ENCODE data around the gene SEPTIN7.

SEPTIN7 gene

DNA sequence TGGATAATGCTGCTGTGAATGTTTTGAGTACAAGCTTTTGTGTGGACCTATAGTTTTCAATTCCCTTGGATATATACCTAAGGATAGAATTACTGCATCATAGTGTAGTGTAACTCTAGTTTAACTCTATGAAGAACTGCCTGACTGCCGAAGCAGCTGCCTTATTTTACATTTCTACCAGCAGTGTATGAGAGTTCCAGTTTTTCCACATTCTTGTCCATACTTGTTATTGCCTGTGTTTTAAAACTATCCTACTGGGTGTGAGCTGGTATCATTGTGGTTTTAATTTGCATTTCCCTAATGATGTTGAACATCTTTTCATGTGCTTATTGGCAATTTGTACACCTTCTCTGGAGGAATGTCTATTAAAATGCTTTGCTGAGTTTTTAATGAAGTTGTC is 15.7 kb downstream of the SEPTIN7 start:
- Histone ChIP-seq H3K79me2 (ENCODE audit: insufficient read depth, low read length) (peaks cover 100% of the 10 kb centered on the region), H3K27me3 (ENCODE audit: insufficient read depth, low read length) (no peaks in the 10 kb centered on the region), H3K4me1 (ENCODE audit: insufficient read depth, low read length, severe bottlenecking) (no peaks in the 10 kb centered on the region), H3K9me2 (ENCODE audit: low read depth, low read length) (no peaks in the 10 kb centered on the region), H2AFZ (ENCODE audit: low read length) (no peak overlapping the region), H3K4me3 (ENCODE audit: low read depth, low read length, poor library complexity, severe bottlenecking) (no peak overlapping the region), H3K9me3 (ENCODE audit: low read length) (peaks cover 56% of the 10 kb centered on the region), H4K20me1 (ENCODE audit: insufficient read depth, low read length) (peaks cover 6% of the 10 kb centered on the region), H3F3A (ENCODE audit: insufficient read depth, low read length) (no peaks in the 10 kb centered on the region), H3K4me2 (ENCODE audit: low read length) (no peak overlapping the region), H3K36me3 (ENCODE audit: insufficient read depth, low read length) (peaks cover 43% of the 10 kb centered on the region), H3K27ac (ENCODE audit: low read depth, low read length, poor library complexity, severe bottlenecking) (no peak overlapping the region), H3K9ac (ENCODE audit: low read length) (no peak overlapping the region)
- TF ChIP-seq CTCF (IDR thresholded peaks at IDR 0.05; ENCODE audit: low read length) (no peak), EZH2 (IDR thresholded peaks at IDR 0.05; ENCODE audit: borderline replicate concordance, low read length) (no peak)

DNA sequence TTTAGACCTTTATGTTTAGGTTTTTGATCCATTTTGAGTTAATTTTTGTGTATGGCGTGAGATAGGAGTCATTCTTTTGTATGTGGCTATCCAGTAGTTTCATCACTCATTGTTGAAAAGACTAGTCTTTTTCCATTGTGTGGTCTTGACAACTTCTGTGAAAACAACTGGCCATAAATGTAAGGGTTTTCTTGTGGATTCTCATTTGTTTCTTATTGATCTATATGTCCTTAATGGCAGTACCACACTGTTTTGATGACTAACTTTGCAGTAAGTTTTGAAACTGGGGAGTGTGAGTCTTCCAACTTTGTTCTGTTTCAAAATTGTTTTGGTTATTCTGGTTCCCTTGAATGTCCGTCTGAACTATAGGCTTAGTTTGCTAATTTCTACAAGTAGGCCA is 16.3 kb downstream of the SEPTIN7 start:
- Histone ChIP-seq H3K9me2 (ENCODE audit: low read depth, low read length) (no peaks in the 10 kb centered on the region), H3K4me1 (ENCODE audit: insufficient read depth, low read length, severe bottlenecking) (no peaks in the 10 kb centered on the region), H3K79me2 (ENCODE audit: insufficient read depth, low read length) (peaks cover 100% of the 10 kb centered on the region), H3K27me3 (ENCODE audit: insufficient read depth, low read length) (no peaks in the 10 kb centered on the region), H3K27ac (ENCODE audit: low read depth, low read length, poor library complexity, severe bottlenecking) (no peak overlapping the region), H3F3A (ENCODE audit: insufficient read depth, low read length) (no peaks in the 10 kb centered on the region), H3K9me3 (ENCODE audit: low read length) (peaks cover 56% of the 10 kb centered on the region), H4K20me1 (ENCODE audit: insufficient read depth, low read length) (peaks cover 6% of the 10 kb centered on the region), H3K4me3 (ENCODE audit: low read depth, low read length, poor library complexity, severe bottlenecking) (no peak overlapping the region), H3K9ac (ENCODE audit: low read length) (no peak overlapping the region), H3K36me3 (ENCODE audit: insufficient read depth, low read length) (peaks cover 43% of the 10 kb centered on the region), H3K4me2 (ENCODE audit: low read length) (no peak overlapping the region), H2AFZ (ENCODE audit: low read length) (no peak overlapping the region)
- TF ChIP-seq EZH2 (IDR thresholded peaks at IDR 0.05; ENCODE audit: borderline replicate concordance, low read length) (no peak), CTCF (IDR thresholded peaks at IDR 0.05; ENCODE audit: low read length) (no peak)

GRCh38 chr7:35817930-35818329 is 17.1 kb downstream of the SEPTIN7 start:
- Histone ChIP-seq H4K20me1 (ENCODE audit: insufficient read depth, low read length) (peaks cover 6% of the 10 kb centered on the region), H3K9ac (ENCODE audit: low read length) (no peak overlapping the region), H3K4me1 (ENCODE audit: insufficient read depth, low read length, severe bottlenecking) (no peaks in the 10 kb centered on the region)

More at GRCh38 chr7:35817930-35818329, 17.1 kb downstream of the SEPTIN7 start:
- Histone ChIP-seq H3K9me3 (ENCODE audit: low read length) (peaks cover 56% of the 10 kb centered on the region), H3K4me3 (ENCODE audit: low read depth, low read length, poor library complexity, severe bottlenecking) (no peak overlapping the region), H3F3A (ENCODE audit: insufficient read depth, low read length) (no peaks in the 10 kb centered on the region), H3K4me2 (ENCODE audit: low read length) (no peak overlapping the region), H3K27ac (ENCODE audit: low read depth, low read length, poor library complexity, severe bottlenecking) (no peak overlapping the region), H2AFZ (ENCODE audit: low read length) (no peak overlapping the region), H3K9me2 (ENCODE audit: low read depth, low read length) (no peaks in the 10 kb centered on the region), H3K36me3 (ENCODE audit: insufficient read depth, low read length) (peaks cover 48% of the 10 kb centered on the region), H3K79me2 (ENCODE audit: insufficient read depth, low read length) (peaks cover 100% of the 10 kb centered on the region), H3K27me3 (ENCODE audit: insufficient read depth, low read length) (no peaks in the 10 kb centered on the region)
- TF ChIP-seq CTCF (IDR thresholded peaks at IDR 0.05; ENCODE audit: low read length) = no peak
- TF ChIP-seq EZH2 (IDR thresholded peaks at IDR 0.05; ENCODE audit: borderline replicate concordance, low read length) = no peak

All from OCI-LY1 (cell line).